GM18498 (cell line): ENCODE measurements around the gene LRSAM1.

Experiments used
- ATAC-seq: cut with Tn5 transposase; IDR thresholded peaks from one replicate; pipeline ENCODE4 v1.9.1; 2021; ENCODE audit warnings: mild to moderate bottlenecking, moderate library complexity; ENCODE audit not compliant: unreplicated experiment

Gene LRSAM1

GRCh38 chr9:127529671-127530070 is 78.4 kb downstream of the LRSAM1 start:
- ATAC-seq, result no peak

- no peak for ATAC-seq
Observed at GRCh38 chr9:127530206-127530941, 79.1 kb downstream of the LRSAM1 start.

- ATAC-seq, result no peak
Observed at GRCh38 chr9:127531676-127532075, 80.4 kb downstream of the LRSAM1 start.

GRCh38 chr9:127534250-127534906 is 83.1 kb downstream of the LRSAM1 start:
- no peak for ATAC-seq

- no peak for ATAC-seq
Observed at GRCh38 chr9:127534931-127535330, 83.6 kb downstream of the LRSAM1 start.

- no peak for ATAC-seq
Observed at GRCh38 chr9:127535396-127535795, 84.1 kb downstream of the LRSAM1 start.

- ATAC-seq, result no peak
Observed at GRCh38 chr9:127535834-127536233, 84.5 kb downstream of the LRSAM1 start.

GRCh38 chr9:127536499-127536898 is 85.2 kb downstream of the LRSAM1 start:
- no peak for ATAC-seq

GRCh38 chr9:127537014-127537413 is 85.7 kb downstream of the LRSAM1 start:
- ATAC-seq, result no peak

- ATAC-seq, result no peak
Observed at GRCh38 chr9:127537792-127538191, 86.5 kb downstream of the LRSAM1 start.

GRCh38 chr9:127538849-127539258 is 87.5 kb downstream of the LRSAM1 start:
- ATAC-seq, result no peak

GRCh38 chr9:127539259-127539981 is 88.1 kb downstream of the LRSAM1 start:
- ATAC-seq, result no peak

- no peak for ATAC-seq
Observed at GRCh38 chr9:127539982-127540663, 88.8 kb downstream of the LRSAM1 start.

- no peak for ATAC-seq
Observed at GRCh38 chr9:127540664-127541041, 89.3 kb downstream of the LRSAM1 start.

GRCh38 chr9:127541176-127541575 is 89.9 kb downstream of the LRSAM1 start:
- no peak for ATAC-seq

GRCh38 chr9:127541865-127542264 is 90.6 kb downstream of the LRSAM1 start:
- ATAC-seq, result no peak

- no peak for ATAC-seq
Observed at GRCh38 chr9:127543221-127543620, 91.9 kb downstream of the LRSAM1 start.

- no peak for ATAC-seq
Observed at GRCh38 chr9:127543973-127544533, 92.7 kb downstream of the LRSAM1 start.

- no peak for ATAC-seq
Observed at GRCh38 chr9:127545196-127546124, 94.2 kb downstream of the LRSAM1 start.
